Sciatic nerve (tissue), 2 donors: ENCODE data around the gene IFT52. TPM values are rescaled to one million over a fixed set of nuclear protein-coding genes. Genes with fewer than 3 reads are reported as not detected.
"Not testable (repeated sequence)": the region's sequence is repeated elsewhere in the genome, so short reads cannot be mapped to it uniquely, and the experiment has no call there.

ENCODE experiments used
- ATAC-seq: fragments of 200-7000 bp; cut with Tn5 transposase; one replicate; pipeline ENCODE4 v1.9.1; 2020; ENCODE audit warnings: mild to moderate bottlenecking, moderate library complexity
- DNase-seq: peaks from one replicate; pipeline ENCODE4 v3.0.0-alpha.2; 2020; ENCODE audit warnings: low spot score
- intact Hi-C: fragments of 100-400 bp; cut with DNase I; formaldehyde crosslinking; loops from one replicate; pipeline ENCODE4 v1.14.2; 2022
- total RNA-seq: library from RNA; stranded (reverse); fragmentation: NEBNext Ultra II Directional; extraction: Animal tissue kit (Norgen Biotek cat#: 25700); gene quantifications from one replicate; pipeline ENCODE4 v1.2.1, GENCODE V29; 2021
- donor health status: DM: no; HTN: no; CAD: no.
- donor health status: DM: no; HTN: no; CAD: no.

IFT52 gene
- total RNA-seq, 1 donor from 2014 or later, result 34.2 TPM

GRCh38 chr20:43564993-43565757 is 25.6 kb upstream of the IFT52 start:
- peak; percentile 26 for ATAC-seq
- intact Hi-C loops, result no loop called here
- no peak for DNase-seq

- DNase-seq, result no peak
- intact Hi-C loops, result no loop called here
- ATAC-seq, result no peak
Measured at GRCh38 chr20:43565758-43566104, 25.0 kb upstream of the IFT52 start.

- intact Hi-C loops, result no loop called here
- ATAC-seq, result no peak
- DNase-seq, result no peak
Measured at GRCh38 chr20:43567477-43567876, 23.3 kb upstream of the IFT52 start.

GRCh38 chr20:43568706-43569105 is 22.0 kb upstream of the IFT52 start:
- ATAC-seq (no peak), DNase-seq (no peak)
- intact Hi-C loops, result no loop called here

- DNase-seq (no peak), ATAC-seq (no peak)
- intact Hi-C loops, result no loop called here
Measured at GRCh38 chr20:43569282-43569681, 21.5 kb upstream of the IFT52 start.

GRCh38 chr20:43570496-43570895 is 20.2 kb upstream of the IFT52 start:
- intact Hi-C loops, result loop anchor here (5.0 kb wide), 1 partner anchor 1808 kb away; no protein-coding TSS in a partner anchor
- ATAC-seq (no peak), DNase-seq (no peak)

GRCh38 chr20:43571310-43571709 is 19.4 kb upstream of the IFT52 start:
- no peak for DNase-seq
- intact Hi-C loops, result loop anchor here (5.0 kb wide), 1 partner anchor 1809 kb away; no protein-coding TSS in a partner anchor
- ATAC-seq, result no peak

GRCh38 chr20:43571771-43572170 is 19.0 kb upstream of the IFT52 start:
- intact Hi-C loops, result loop anchor here (5.0 kb wide), 1 partner anchor 1809 kb away; no protein-coding TSS in a partner anchor
- DNase-seq (no peak), ATAC-seq (no peak)

GRCh38 chr20:43572891-43573290 is 17.8 kb upstream of the IFT52 start:
- no peak for ATAC-seq
- no peak for DNase-seq
- intact Hi-C loops, result loop anchor here (5.0 kb wide), 1 partner anchor 1811 kb away; no protein-coding TSS in a partner anchor

- no peak for ATAC-seq
- intact Hi-C loops, result no loop called here
- no peak for DNase-seq
Measured at GRCh38 chr20:43576108-43576507, 14.6 kb upstream of the IFT52 start.

- DNase-seq, result no peak
- ATAC-seq, result no peak
- intact Hi-C loops, result no loop called here
Measured at GRCh38 chr20:43579861-43580793, 10.6 kb upstream of the IFT52 start.

GRCh38 chr20:43583133-43583864 is 7.4 kb upstream of the IFT52 start:
- DNase-seq (no peak), ATAC-seq (no peak)
- intact Hi-C loops, result no loop called here

- DNase-seq, result peak; percentile 83
- ATAC-seq, result peak; percentile 92
- intact Hi-C loops, result no loop called here
Measured at GRCh38 chr20:43583982-43584432, 6.7 kb upstream of the IFT52 start.

GRCh38 chr20:43584448-43585136 is 6.1 kb upstream of the IFT52 start:
- ATAC-seq (peak; percentile 56), DNase-seq (no peak)
- intact Hi-C loops, result no loop called here

GRCh38 chr20:43586641-43587040 is 4.1 kb upstream of the IFT52 start:
- ATAC-seq (no peak), DNase-seq (no peak)
- intact Hi-C loops, result no loop called here

- DNase-seq, ATAC-seq, intact Hi-C loops: not testable (repeated sequence)
Measured at GRCh38 chr20:43588526-43588925, 2.2 kb upstream of the IFT52 start.

- DNase-seq, result no peak
- ATAC-seq, result peak; percentile 13
- intact Hi-C loops, result no loop called here
Measured at GRCh38 chr20:43590036-43590391, 723 bp upstream of the IFT52 start.

- ATAC-seq, DNase-seq, intact Hi-C loops: not testable (repeated sequence)
Measured at GRCh38 chr20:43601960-43602359, 11.2 kb downstream of the IFT52 start.

GRCh38 chr20:43603124-43603523 is 12.4 kb downstream of the IFT52 start:
- DNase-seq (no peak), ATAC-seq (no peak)
- intact Hi-C loops, result no loop called here
